ENCODE measurements around the gene TRIM40.

GRCh38 chr6:30131947-30132497 is 3.9 kb upstream of the TRIM40 start:
- TF ChIP-seq POLR2A (IDR thresholded peaks at IDR 0.05; ENCODE audit: low read length): no peak
- TF ChIP-seq GATA1 (IDR thresholded peaks at IDR 0.05; ENCODE audit: low read depth, low read length): no peak

All from erythroblast (primary cell).